Amygdala (tissue), 56 donors: ENCODE measurements around the gene HDGF.
A peak's percentile ranks its signal among the peaks of the same experiment; 100 is the strongest.

ENCODE experiments used
- DNase-seq, 56 donors: peaks; one replicate each; lab custom pipeline; 2025; lab: John Stamatoyannopoulos, UW

Gene HDGF

GRCh38 chr1:156751451-156751756, at the start of gene HDGF:
TSS of gene HDGF (minus strand) at chr1:156751675. CDS start at chr1:156751429, 246 bp downstream.
- DNase-seq, result no peak

GRCh38 chr1:156797212-156797871, 45.9 kb upstream of the HDGF start:
- DNase-seq, result peak in 16 of 56 donors; percentile 7 to 71 (median 22)

- no peak for DNase-seq
These were observed 45.0 kb upstream of the HDGF start for GRCh38 chr1:156796340-156797097.

GRCh38 chr1:156795787-156796186, 44.3 kb upstream of the HDGF start:
- peak in 48 of 56 donors; percentile 9 to 81 (median 40) for DNase-seq

- peak in 1 of 56 donors; percentile 39 for DNase-seq
These were observed 43.9 kb upstream of the HDGF start for GRCh38 chr1:156795374-156795733.

- DNase-seq, result no peak
These were observed 43.3 kb upstream of the HDGF start for GRCh38 chr1:156794506-156795373.

- DNase-seq, result peak in 1 of 56 donors; percentile 6
These were observed 38.3 kb upstream of the HDGF start for GRCh38 chr1:156789621-156790318.

- no peak for DNase-seq
These were observed 36.7 kb upstream of the HDGF start for GRCh38 chr1:156788136-156788535.

GRCh38 chr1:156786640-156787039, 35.2 kb upstream of the HDGF start:
- DNase-seq, result no peak

- DNase-seq, result no peak
These were observed 34.0 kb upstream of the HDGF start for GRCh38 chr1:156785458-156785857.

- DNase-seq, result no peak
These were observed 30.2 kb upstream of the HDGF start for GRCh38 chr1:156781585-156782186.

- DNase-seq, result no peak
These were observed 26.1 kb upstream of the HDGF start for GRCh38 chr1:156777573-156777972.

GRCh38 chr1:156776942-156777341, 25.5 kb upstream of the HDGF start:
- DNase-seq, result no peak

GRCh38 chr1:156775799-156776198, 24.3 kb upstream of the HDGF start:
- no peak for DNase-seq

- DNase-seq, result no peak
These were observed 22.1 kb upstream of the HDGF start for GRCh38 chr1:156773607-156774006.

- DNase-seq, result peak in 2 of 56 donors; percentile 3 to 15
These were observed 21.4 kb upstream of the HDGF start for GRCh38 chr1:156772728-156773497.

- no peak for DNase-seq
These were observed 20.7 kb upstream of the HDGF start for GRCh38 chr1:156772222-156772621.

- DNase-seq, result no peak
These were observed 17.3 kb upstream of the HDGF start for GRCh38 chr1:156768610-156769295.
